Measurements from ENCODE around the gene DTNBP1. TPM values are rescaled to one million over a fixed set of nuclear protein-coding genes. Genes with fewer than 3 reads are reported as not detected.
A peak's percentile ranks its signal among the peaks of the same experiment; 100 is the strongest.
"Not testable (repeated sequence)": the region's sequence is repeated elsewhere in the genome, so short reads cannot be mapped to it uniquely, and the experiment has no call there.

DTNBP1 gene
- polyA plus RNA-seq, 3 donors from 2014 or later: 60.3 to 109 (median 86.4) TPM

DNA sequence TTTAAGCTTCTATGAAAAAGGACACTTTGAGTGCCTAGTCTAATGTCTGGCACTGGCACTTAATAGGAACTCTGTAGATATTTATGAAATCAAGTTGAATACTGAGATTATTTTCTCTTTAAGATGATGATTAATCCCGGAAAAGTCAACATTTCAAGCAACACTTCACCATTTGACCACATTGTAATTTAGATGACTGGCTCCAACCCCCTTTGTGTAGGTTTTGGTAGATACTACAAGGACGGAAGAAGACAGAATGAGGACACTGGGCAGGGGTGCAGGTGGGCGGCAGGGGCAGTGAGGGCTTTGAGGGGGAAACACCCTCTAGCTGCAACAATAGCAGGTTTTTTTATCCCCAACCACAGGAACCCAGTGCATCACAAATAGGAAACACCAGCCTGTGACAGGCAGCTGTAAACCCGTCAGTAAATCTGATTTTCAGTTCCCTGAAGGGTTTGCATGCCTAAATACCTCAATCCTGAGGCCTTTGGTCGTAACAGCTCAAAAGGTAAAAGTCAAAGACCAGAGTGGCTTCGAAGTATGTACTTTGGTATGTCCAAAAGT is 4.6 kb downstream of the DTNBP1 start:
- H3K4me3 Mint-ChIP-seq: peak overlapping the region; percentile 54 to 75 (median 68)
- H3K27me3 Mint-ChIP-seq (ENCODE audit: low read depth in 3 of 3): peaks cover 0 to 15% (median 9%) of the 10 kb centered on the region in 3 donors
- peaks cover 66 to 80% of the 10 kb centered on the region in 2 donors for H3K4me1 Mint-ChIP-seq
- H3K27ac Mint-ChIP-seq: peak overlapping the region; percentile 68 to 89 (median 80)
- no peaks in the 10 kb centered on the region for H3K9me3 Mint-ChIP-seq
- H3K36me3 Mint-ChIP-seq: no peaks in the 10 kb centered on the region
- DNase-seq: peak; percentile 19 to 57 (median 29)

DNA sequence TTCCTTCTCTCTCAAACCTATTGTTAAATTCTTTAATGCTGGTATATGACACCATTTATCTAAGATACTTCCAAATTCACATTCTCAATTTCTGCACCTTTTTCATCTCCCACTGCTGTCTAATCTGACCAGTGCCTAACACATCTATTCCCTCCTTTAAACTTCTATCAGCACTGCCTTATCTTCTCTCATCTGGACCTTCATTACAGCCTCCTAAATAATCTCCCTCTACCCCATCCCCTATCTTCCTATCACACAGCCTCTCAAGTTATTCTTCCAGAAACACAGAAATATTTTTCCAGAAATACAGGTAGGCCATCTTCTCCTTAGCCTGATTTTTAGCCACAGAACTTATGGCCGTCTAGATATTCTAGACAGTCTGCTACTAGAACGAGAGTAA is 5.5 kb downstream of the DTNBP1 start:
- H3K36me3 Mint-ChIP-seq: no peaks in the 10 kb centered on the region
- H3K4me3 Mint-ChIP-seq: no peak overlapping the region
- H3K4me1 Mint-ChIP-seq: peaks cover 73 to 86% of the 10 kb centered on the region in 2 donors

DNA sequence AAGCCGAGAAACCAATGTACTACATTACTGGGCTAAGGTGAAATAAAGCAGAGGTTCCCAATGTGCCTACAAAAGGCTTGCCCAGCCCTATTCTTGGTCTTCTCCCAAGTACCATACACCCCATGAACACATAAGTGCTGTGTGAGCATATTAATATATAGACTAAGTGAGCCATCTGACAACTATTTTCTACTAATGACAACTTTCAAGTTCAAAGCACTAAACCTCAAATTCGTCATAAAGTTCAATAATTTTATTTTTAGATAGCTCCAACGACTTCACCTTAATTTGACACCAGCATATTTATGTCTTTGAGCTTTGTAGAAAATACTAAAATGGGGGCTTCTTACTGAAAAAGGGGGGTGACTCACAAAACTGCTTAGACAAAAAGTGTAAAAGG is 6.7 kb downstream of the DTNBP1 start:
- Mint-ChIP-seq H3K4me1 (peaks cover 70 to 80% of the 10 kb centered on the region in 2 donors), H3K4me3 (no peak overlapping the region), H3K27ac (peak overlapping the region in 3 of 6 donors; percentile 23 to 55 (median 32)), H3K36me3 (peaks cover 0 to under 1% (median under 1%) of the 10 kb centered on the region in 3 donors), H3K9me3 (no peaks in the 10 kb centered on the region), H3K27me3 (ENCODE audit: low read depth in 3 of 3) (peaks cover 0 to 5% (median 1%) of the 10 kb centered on the region in 3 donors)
- DNase-seq: no peak

More for the DNA sequence above, 5.5 kb downstream of the DTNBP1 start:
- Mint-ChIP-seq H3K9me3 (no peaks in the 10 kb centered on the region), H3K27ac (peak overlapping the region in 4 of 6 donors; percentile 1 to 89 (median 50)), H3K27me3 (ENCODE audit: low read depth in 3 of 3) (peaks cover 4 to 8% (median 6%) of the 10 kb centered on the region in 3 donors)
- DNase-seq: no peak

DNA sequence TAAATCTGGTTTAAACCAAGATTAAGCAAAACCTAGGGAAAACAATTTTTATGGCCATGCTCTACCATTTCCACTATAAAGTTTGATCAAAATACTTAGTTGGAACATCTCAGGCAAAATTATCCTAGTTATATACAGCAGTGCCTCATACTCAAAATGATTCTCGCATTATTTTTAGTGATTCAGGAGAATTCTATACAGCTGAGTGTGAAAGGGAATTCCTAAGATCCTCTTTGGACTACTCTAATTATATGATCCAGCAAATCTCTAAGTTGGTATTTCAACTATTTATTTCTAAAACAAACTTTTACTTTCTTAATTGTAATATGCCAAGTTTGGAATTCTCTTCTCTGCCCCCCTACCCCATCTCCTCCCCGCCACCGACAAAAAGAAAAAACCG is 8.6 kb downstream of the DTNBP1 start:
- Mint-ChIP-seq H3K4me1 (peaks cover 56 to 65% of the 10 kb centered on the region in 2 donors), H3K27ac (peak overlapping the region in 2 of 6 donors; percentile 21 to 64), H3K4me3 (no peak overlapping the region), H3K27me3 (ENCODE audit: low read depth in 3 of 3) (peaks cover 0 to 5% (median 0%) of the 10 kb centered on the region in 3 donors), H3K9me3 (no peaks in the 10 kb centered on the region), H3K36me3 (peaks cover 7 to 9% (median 7%) of the 10 kb centered on the region in 3 donors)
- no peak for DNase-seq

DNA sequence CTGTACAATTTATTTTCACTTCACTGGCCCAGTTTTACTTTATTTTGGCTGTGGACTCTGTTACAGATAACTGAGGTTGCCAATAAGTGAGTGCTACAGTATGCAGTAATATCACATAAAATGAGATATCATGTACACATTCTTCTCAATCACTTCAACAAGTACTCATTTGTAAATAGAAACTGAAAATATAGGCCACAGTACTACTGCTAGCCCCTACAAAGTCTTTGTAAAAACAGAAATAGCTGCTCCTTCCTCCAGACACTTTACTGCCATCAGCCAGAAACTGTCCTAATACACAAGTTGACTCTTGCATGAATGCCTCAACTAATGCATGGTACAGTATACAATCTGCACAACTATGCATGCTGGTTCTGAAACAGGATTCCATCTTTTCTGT is 9.2 kb downstream of the DTNBP1 start:
- Mint-ChIP-seq H3K27ac (peak overlapping the region in 3 of 6 donors; percentile 8 to 75 (median 64)), H3K9me3 (no peaks in the 10 kb centered on the region), H3K36me3 (peaks cover 13 to 15% (median 13%) of the 10 kb centered on the region in 3 donors), H3K27me3 (ENCODE audit: low read depth in 3 of 3) (peaks cover 0 to 5% (median 0%) of the 10 kb centered on the region in 3 donors), H3K4me3 (peak overlapping the region in 2 of 5 donors; percentile 15 to 19), H3K4me1 (peaks cover 49 to 59% of the 10 kb centered on the region in 2 donors)
- no peak for DNase-seq

DNA sequence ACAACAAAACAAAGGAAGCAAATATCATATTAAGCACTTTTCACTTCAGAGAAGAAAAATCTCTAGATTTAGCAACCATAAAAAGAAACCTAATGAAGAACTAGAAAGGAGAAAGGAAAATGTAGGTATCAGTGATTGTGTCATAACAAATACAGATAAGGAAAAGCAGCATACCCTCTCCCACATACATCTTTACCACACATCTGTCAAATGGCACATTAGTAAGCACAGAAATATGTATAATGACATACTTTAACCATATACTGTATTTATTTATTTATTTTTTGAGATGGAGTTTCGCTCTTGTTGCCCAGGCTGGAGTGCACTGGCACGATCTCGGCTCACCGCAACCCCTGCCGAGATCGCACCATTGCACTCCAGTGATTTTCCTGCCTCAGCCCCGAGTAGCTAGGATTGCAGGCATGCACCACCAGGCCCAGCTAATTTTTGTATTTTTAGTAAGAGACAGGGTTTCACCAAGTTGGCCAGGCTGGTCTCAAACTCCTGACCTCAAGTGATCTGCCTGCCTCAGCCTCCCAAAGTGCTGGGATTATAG is 12.7 kb downstream of the DTNBP1 start:
- peak overlapping the region in 1 of 6 donors; percentile 40 for H3K27ac Mint-ChIP-seq
- H3K9me3 Mint-ChIP-seq; H3K4me3 Mint-ChIP-seq; DNase-seq; H3K27me3 Mint-ChIP-seq (ENCODE audit: low read depth in 3 of 3): not testable (repeated sequence)
- H3K36me3 Mint-ChIP-seq: peaks cover 16 to 42% (median 41%) of the 10 kb centered on the region in 3 donors
- H3K4me1 Mint-ChIP-seq: peaks cover 36 to 48% of the 10 kb centered on the region in 2 donors

DNA sequence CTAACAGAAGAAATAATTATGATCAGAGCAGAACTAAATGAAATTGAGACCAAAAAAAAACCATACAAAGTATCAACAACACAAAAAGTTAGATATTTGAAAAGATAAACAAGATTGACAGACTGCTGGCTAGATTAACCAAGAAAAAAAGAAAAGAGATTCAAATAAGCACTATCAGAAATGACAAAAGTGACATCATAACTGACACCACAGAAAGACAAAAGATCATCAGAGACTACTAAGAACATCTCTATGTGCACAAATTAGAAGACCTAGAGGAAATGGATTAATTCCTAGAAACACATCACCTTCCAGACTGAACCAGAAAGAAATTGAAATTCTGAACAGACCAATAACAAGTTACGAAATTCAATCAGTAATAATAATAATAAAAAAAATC is 17.9 kb downstream of the DTNBP1 start:
- Mint-ChIP-seq H3K36me3 (peaks cover 39 to 73% (median 63%) of the 10 kb centered on the region in 3 donors), H3K4me1 (peaks cover 37 to 56% of the 10 kb centered on the region in 2 donors), H3K4me3 (no peak overlapping the region), H3K27me3 (ENCODE audit: low read depth in 3 of 3) (no peaks in the 10 kb centered on the region), H3K27ac (peak overlapping the region in 1 of 6 donors; percentile 7), H3K9me3 (peaks cover 8 to 22% (median 12%) of the 10 kb centered on the region in 6 donors)
- no peak for DNase-seq

DNA sequence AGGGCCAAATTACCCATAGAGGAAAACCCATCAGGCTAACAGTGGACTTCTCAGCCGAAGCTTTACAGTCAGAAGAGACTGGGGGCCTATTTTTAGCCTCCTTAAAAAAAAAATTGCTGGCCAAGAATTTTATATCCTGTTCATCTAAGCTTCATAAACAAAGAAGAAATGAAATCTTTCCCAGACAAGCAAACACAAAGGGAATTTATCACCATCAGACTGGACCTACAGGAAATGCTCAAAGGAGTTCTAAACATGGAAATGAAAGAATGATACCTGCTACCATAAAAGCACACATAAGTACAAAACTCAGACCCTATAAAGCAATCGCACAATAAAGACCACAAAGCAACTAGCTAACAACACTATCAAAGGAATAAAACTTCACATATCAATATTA is 19.3 kb downstream of the DTNBP1 start:
- peak overlapping the region in 1 of 5 donors; percentile 16 for H3K4me3 Mint-ChIP-seq
- H3K4me1 Mint-ChIP-seq: peaks cover 41 to 62% of the 10 kb centered on the region in 2 donors
- no peaks in the 10 kb centered on the region for H3K27me3 Mint-ChIP-seq (ENCODE audit: low read depth in 3 of 3)
- peaks cover 35 to 72% (median 54%) of the 10 kb centered on the region in 3 donors for H3K36me3 Mint-ChIP-seq
- peak overlapping the region in 2 of 6 donors; percentile 33 to 73 for H3K27ac Mint-ChIP-seq
- peaks cover 8 to 22% (median 12%) of the 10 kb centered on the region in 6 donors for H3K9me3 Mint-ChIP-seq
- no peak for DNase-seq

DNA sequence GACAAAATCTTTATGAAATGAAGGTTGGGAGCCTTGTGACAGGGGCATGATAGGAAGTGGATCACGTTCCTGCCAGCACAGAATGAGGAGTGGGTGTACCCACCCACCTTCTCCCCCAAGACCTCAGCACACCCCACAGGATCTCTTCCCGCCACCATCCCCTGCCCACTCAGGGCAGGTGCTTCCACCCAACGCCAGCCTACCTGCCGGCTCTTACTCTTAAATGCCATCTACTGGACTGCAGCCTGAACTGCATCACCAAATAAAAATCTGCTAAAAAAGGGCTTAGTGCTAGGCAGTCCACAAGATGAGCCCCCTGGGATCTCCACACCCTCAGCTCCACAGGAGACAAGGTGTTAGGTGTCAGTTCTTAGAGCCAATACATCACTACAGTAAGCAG is 20.6 kb downstream of the DTNBP1 start:
- Mint-ChIP-seq H3K27ac (peak overlapping the region in 1 of 6 donors; percentile 58), H3K4me1 (peaks cover 41 to 65% of the 10 kb centered on the region in 2 donors), H3K36me3 (peaks cover 32 to 69% (median 50%) of the 10 kb centered on the region in 3 donors), H3K9me3 (peaks cover 8 to 22% (median 12%) of the 10 kb centered on the region in 6 donors), H3K27me3 (ENCODE audit: low read depth in 3 of 3) (no peaks in the 10 kb centered on the region), H3K4me3 (no peak overlapping the region)
- DNase-seq: no peak

DNA sequence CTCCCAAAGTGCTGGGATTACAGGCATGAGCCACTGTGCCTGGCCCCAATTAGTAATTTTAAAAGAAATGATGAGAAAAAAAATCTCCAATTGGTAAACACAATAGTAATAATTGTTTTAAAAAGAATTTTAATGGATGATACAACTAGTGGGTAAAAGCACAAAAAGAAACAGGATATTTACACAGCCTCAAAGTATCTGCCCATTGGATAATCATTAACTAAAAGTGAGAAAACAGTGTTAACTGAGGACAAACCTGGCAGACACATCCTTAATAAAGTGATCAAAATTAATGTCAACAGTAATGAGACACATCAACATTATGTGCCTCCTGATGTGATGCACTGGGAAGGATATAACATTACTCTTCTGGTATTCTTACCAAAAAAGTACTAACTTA is 24.5 kb downstream of the DTNBP1 start:
- H3K9me3 Mint-ChIP-seq: peaks cover 2 to 9% (median 5%) of the 10 kb centered on the region in 6 donors
- peaks cover 25 to 52% (median 35%) of the 10 kb centered on the region in 3 donors for H3K36me3 Mint-ChIP-seq
- no peak overlapping the region for H3K4me3 Mint-ChIP-seq
- H3K27ac Mint-ChIP-seq: peak overlapping the region in 1 of 6 donors; percentile 39
- H3K27me3 Mint-ChIP-seq (ENCODE audit: low read depth in 3 of 3): peaks cover 0 to 2% (median 0%) of the 10 kb centered on the region in 3 donors
- DNase-seq: no peak
- H3K4me1 Mint-ChIP-seq: peaks cover 34 to 58% of the 10 kb centered on the region in 2 donors

DNA sequence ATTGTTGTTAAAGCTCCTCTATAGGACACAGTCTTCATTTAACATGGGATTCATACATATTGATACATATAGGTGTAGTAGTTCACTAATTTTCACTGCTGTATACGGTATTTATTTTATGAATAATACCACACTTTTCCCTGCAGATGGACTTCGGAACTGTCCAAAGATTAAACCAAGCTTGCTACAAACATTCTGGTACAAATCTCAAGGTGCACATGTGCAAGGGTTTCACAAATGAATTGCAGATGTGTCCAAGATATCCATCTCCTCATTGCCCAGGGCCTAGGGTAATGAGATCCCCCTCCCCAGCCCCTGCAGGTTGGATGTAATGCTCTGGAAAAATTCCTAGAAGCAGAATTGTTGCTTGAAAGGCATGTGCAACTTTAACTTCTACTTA is 31.4 kb downstream of the DTNBP1 start:
- no peak for DNase-seq
- H3K9me3 Mint-ChIP-seq: no peaks in the 10 kb centered on the region
- H3K27ac Mint-ChIP-seq: peak overlapping the region in 1 of 6 donors; percentile 35
- peaks cover 5 to 18% (median 13%) of the 10 kb centered on the region in 3 donors for H3K36me3 Mint-ChIP-seq
- peaks cover 74 to 75% of the 10 kb centered on the region in 2 donors for H3K4me1 Mint-ChIP-seq
- peaks cover 0 to 5% (median 3%) of the 10 kb centered on the region in 3 donors for H3K27me3 Mint-ChIP-seq (ENCODE audit: low read depth in 3 of 3)
- H3K4me3 Mint-ChIP-seq: peak overlapping the region in 1 of 5 donors; percentile 15

DNA sequence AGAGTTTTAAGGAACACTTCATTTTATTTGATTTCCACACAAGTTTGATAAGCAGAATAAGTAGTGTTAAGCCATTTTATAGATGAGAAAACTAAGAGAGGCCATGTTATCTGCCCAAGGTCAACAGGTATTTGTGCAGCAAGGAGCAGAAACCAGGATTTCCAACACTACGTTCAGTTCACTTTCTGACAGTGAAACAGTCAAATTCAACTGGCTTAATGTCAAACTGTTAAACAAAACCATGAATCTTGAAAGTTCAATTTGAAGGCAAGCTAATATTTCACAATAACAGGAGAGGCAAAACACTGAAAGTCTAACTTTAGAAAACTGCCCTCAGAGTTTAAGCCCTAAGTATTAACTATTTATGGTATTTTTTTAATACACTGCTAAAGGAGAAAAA is 32.6 kb downstream of the DTNBP1 start:
- no peaks in the 10 kb centered on the region for H3K9me3 Mint-ChIP-seq
- peaks cover 5 to 20% (median 18%) of the 10 kb centered on the region in 3 donors for H3K36me3 Mint-ChIP-seq
- H3K27me3 Mint-ChIP-seq (ENCODE audit: low read depth in 3 of 3): peaks cover 0 to 3% (median 3%) of the 10 kb centered on the region in 3 donors
- peak overlapping the region in 3 of 5 donors; percentile 3 to 49 (median 39) for H3K4me3 Mint-ChIP-seq
- peak overlapping the region in 4 of 6 donors; percentile 11 to 78 (median 57) for H3K27ac Mint-ChIP-seq
- H3K4me1 Mint-ChIP-seq: peaks cover 74 to 83% of the 10 kb centered on the region in 2 donors
- no peak for DNase-seq

DNA sequence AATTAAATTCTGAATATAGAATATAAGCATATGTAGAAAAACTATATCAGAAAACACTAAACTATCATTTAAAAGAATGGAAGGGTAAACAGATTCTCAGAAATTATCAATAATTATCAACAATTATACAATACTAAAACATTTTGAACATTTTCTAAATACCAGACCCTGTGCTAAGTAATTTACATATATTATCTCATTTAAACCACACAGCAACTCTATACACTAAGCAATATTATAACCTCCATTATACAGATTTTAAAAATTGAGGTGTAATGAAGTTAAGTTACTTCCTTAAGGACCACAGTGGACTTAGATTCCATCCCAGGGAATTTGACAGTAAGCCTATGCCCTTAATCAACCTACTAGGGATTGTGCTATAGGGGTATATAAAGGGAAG is 33.3 kb downstream of the DTNBP1 start:
- Mint-ChIP-seq H3K4me1 (peaks cover 69 to 81% of the 10 kb centered on the region in 2 donors), H3K36me3 (peaks cover under 1 to 18% (median 14%) of the 10 kb centered on the region in 3 donors)
- no peak for DNase-seq

More for the DNA sequence above, 33.3 kb downstream of the DTNBP1 start:
- peak overlapping the region in 2 of 6 donors; percentile 11 to 78 for H3K27ac Mint-ChIP-seq
- peaks cover 0 to 3% (median 3%) of the 10 kb centered on the region in 3 donors for H3K27me3 Mint-ChIP-seq (ENCODE audit: low read depth in 3 of 3)
- no peaks in the 10 kb centered on the region for H3K9me3 Mint-ChIP-seq
- peak overlapping the region in 2 of 5 donors; percentile 3 to 49 for H3K4me3 Mint-ChIP-seq
